Right lobe of liver (tissue), 6 donors: Measurements from ENCODE around the gene AKAP17A. TPM values are rescaled to one million over a fixed set of nuclear protein-coding genes. Genes with fewer than 3 reads are reported as not detected.

Source experiments
- ATAC-seq, 4 donors: fragments of 200-7000 bp; cut with Tn5 transposase; one replicate each; pipeline ENCODE4 v1.9.1; 2020; ENCODE audit warnings: mild to moderate bottlenecking in 4 of 4, moderate library complexity in 4 of 4
- DNase-seq, 3 donors: peaks; one replicate each; pipeline ENCODE4 v3.0.0-alpha.2; 2020
- H3K27ac ChIP-seq, 3 donors: fragments of 200-600 bp; one replicate each; pipeline ENCODE4 v1.8.0; 2022
- H3K27me3 ChIP-seq, 2 donors: fragments of 200-600 bp; one replicate each; pipeline ENCODE4 v1.8.0; 2022
- H3K36me3 ChIP-seq, 4 donors: fragments of 200-600 bp; sonication (generic) in 1 of 4; one replicate each; pipeline versions ENCODE4 v1.5.1 to v1.8.0; 2017 to 2022; ENCODE audit warnings: control low read depth in 1 of 4
- H3K4me1 ChIP-seq, 4 donors: fragments of 200-600 bp; sonication (generic) in 1 of 4; one replicate each; pipeline versions ENCODE4 v1.5.1 to v1.8.0; 2017 to 2022; ENCODE audit warnings: control low read depth in 1 of 4
- H3K4me3 ChIP-seq, 3 donors: fragments of 200-600 bp; one replicate each; pipeline ENCODE4 v1.8.0; 2022
- H3K9me3 ChIP-seq, 4 donors: fragments of 200-600 bp; sonication (generic) in 1 of 4; one replicate each; pipeline versions ENCODE4 v1.5.1 to v1.8.0; 2017 to 2022; ENCODE audit warnings: control low read depth in 1 of 4
- CTCF ChIP-seq, 4 donors: fragments of 200-600 bp in 3 of 4; fragments of 450-650 bp in 1 of 4; IDR thresholded peaks; one replicate each; pipeline versions ENCODE4 v1.5.1 to v1.8.0; 2016 to 2022; ENCODE audit warnings: antibody characterized with exemption in 4 of 4, mild to moderate bottlenecking in 2 of 4
- POLR2A ChIP-seq: fragments of 450-650 bp; IDR thresholded peaks from one replicate; pipeline ENCODE4 v1.6.1; 2017; ENCODE audit warnings: antibody characterized with exemption, mild to moderate bottlenecking
- WGBS: methylation state at CpG from one replicate; pipeline ENCODE4 v1.1.6; 2018; ENCODE audit warnings: low coverage, low lambda C conversion rate; ENCODE audit not compliant: insufficient coverage; ENCODE audit errors: missing lambda C conversion rate; 5-methylcytosine and 5-hydroxymethylcytosine counted together
- intact Hi-C, 2 donors: fragments of 100-400 bp; cut with DNase I; formaldehyde crosslinking; loops; one replicate each; pipeline versions ENCODE4 v1.11.2 to v1.14.1; 2022
- total RNA-seq, 6 experiments: library from RNA; depleted of rRNA in 2 of 6; stranded (reverse); fragments of >200 nt in 2 of 6; fragmentation: NEBNext Ultra II Directional in 3 of 6; extraction: Animal tissue kit (Norgen Biotek cat#: 25700) in 3 of 6; gene quantifications; one replicate each; pipeline versions ENCODE4 v1.1.0 to v1.2.4, GENCODE V29; 2016 to 2023
- donor health status: DM: no; HTN: yes; CAD: no.
- donor health status: DM: no; HTN: no; CAD: no.
- donor health status: DM: no; HTN: no; CAD: no.
- donor health status: DM: no; HTN: yes; CAD: no.
- donor health status: DM: no; HTN: yes; CAD: no.

AKAP17A gene
- total RNA-seq, 6 experiments from 2014 or later: 15.1 to 33.2 (median 24.0) TPM

GRCh38 chrX:1600406-1601050, 9.1 kb downstream of the AKAP17A start:
- intact Hi-C loops: no loop called here
- Histone ChIP-seq H3K9me3 (no peaks in the 10 kb centered on the region), H3K36me3 (peaks cover 0 to 66% (median 48%) of the 10 kb centered on the region in 4 donors), H3K27ac (no peak overlapping the region), H3K27me3 (no peaks in the 10 kb centered on the region), H3K4me1 (no peaks in the 10 kb centered on the region), H3K4me3 (no peak overlapping the region)
- 80% methylated on average over 1 of the region's 52 CpGs for WGBS
- TF ChIP-seq CTCF (IDR thresholded peaks at IDR 0.05) (no peak), POLR2A (no peak)
- peak in 1 of 4 donors; percentile 4 for ATAC-seq
- peak in 2 of 3 donors; percentile 44 to 53 for DNase-seq

GRCh38 chrX:1601051-1601767, 9.8 kb downstream of the AKAP17A start:
- Histone ChIP-seq H3K9me3 (no peaks in the 10 kb centered on the region), H3K4me1 (no peaks in the 10 kb centered on the region), H3K36me3 (peaks cover 0 to 60% (median 43%) of the 10 kb centered on the region in 4 donors), H3K27me3 (no peaks in the 10 kb centered on the region), H3K27ac (no peak overlapping the region), H3K4me3 (no peak overlapping the region)
- DNase-seq (peak in 1 of 3 donors; percentile 47), ATAC-seq (peak in 1 of 4 donors; percentile 7)
- intact Hi-C loops: no loop called here
- no peak for TF ChIP-seq POLR2A
- TF ChIP-seq CTCF (IDR thresholded peaks at IDR 0.05): no peak
- WGBS: 100% methylated on average over 1 of the region's 58 CpGs

GRCh38 chrX:1601768-1602085, 10.3 kb downstream of the AKAP17A start:
- no peaks in the 10 kb centered on the region for H3K27me3 ChIP-seq
- 95% methylated on average over 4 of the region's 15 CpGs for WGBS
- H3K27ac ChIP-seq: no peak overlapping the region
- TF ChIP-seq CTCF (IDR thresholded peaks at IDR 0.05) (no peak), POLR2A (no peak)
- H3K4me3 ChIP-seq: no peak overlapping the region
- ATAC-seq (no peak), DNase-seq (peak in 1 of 3 donors; percentile 27)
- intact Hi-C loops: no loop called here
- H3K36me3 ChIP-seq: peaks cover 0 to 60% (median 42%) of the 10 kb centered on the region in 4 donors
- no peaks in the 10 kb centered on the region for H3K9me3 ChIP-seq
- H3K4me1 ChIP-seq: no peaks in the 10 kb centered on the region

- H3K27ac ChIP-seq: no peak overlapping the region
- H3K36me3 ChIP-seq: peaks cover 0 to 54% (median 38%) of the 10 kb centered on the region in 4 donors
- ATAC-seq: no peak
- H3K27me3 ChIP-seq: no peaks in the 10 kb centered on the region
- no peaks in the 10 kb centered on the region for H3K4me1 ChIP-seq
- intact Hi-C loops: no loop called here
- no peaks in the 10 kb centered on the region for H3K9me3 ChIP-seq
- TF ChIP-seq CTCF (IDR thresholded peaks at IDR 0.05) (no peak), POLR2A (no peak)
- WGBS: 91% methylated on average over 12 of the region's 12 CpGs
- no peak overlapping the region for H3K4me3 ChIP-seq
- no peak for DNase-seq
These were observed 10.9 kb downstream of the AKAP17A start for GRCh38 chrX:1602299-1602698.
